ENCODE measurements around the gene PI4K2B.

Gene PI4K2B

DNA sequence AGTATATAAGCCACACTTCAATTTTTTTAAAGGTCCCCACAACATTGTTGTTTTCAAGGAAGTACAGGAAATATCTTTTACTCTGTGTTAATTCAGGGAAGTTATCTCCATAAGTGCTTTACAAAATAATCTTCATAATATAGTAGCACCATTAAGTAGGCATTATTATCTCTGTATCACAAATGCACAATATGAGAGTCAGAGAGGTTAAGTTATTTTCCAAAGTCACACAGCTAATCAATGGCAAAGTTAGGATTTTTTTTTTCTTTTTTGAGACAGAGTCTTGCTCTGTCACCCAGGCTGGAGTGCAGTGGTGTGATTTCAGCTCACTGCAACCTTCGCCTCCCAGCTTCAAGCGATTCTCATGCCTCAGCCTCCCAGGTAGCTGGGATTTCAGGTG, 35.1 kb upstream of the PI4K2B start:
- H3K4me3 ChIP-seq (replicated peaks; ENCODE audit: insufficient read depth, low read length) = no peak overlapping the region
- H3K27me3 ChIP-seq (ENCODE audit: insufficient read depth, poor library complexity, severe bottlenecking) = no peaks in the 10 kb centered on the region
- no peak for DNase-seq (ENCODE audit: low read depth in 1 of 2, low spot score in 1 of 2)
- H3K27ac ChIP-seq (replicated peaks) = no peak overlapping the region
- TF ChIP-seq POLR2AphosphoS5 (IDR thresholded peaks at IDR 0.05; ENCODE audit: low read depth) = no peak
- TF ChIP-seq SPI1 (IDR thresholded peaks at IDR 0.05; ENCODE audit: borderline replicate concordance, low read depth) = no peak
- TF ChIP-seq GABPA (IDR thresholded peaks at IDR 0.05; ENCODE audit: low read depth) = no peak
- TF ChIP-seq, protein P1, sequence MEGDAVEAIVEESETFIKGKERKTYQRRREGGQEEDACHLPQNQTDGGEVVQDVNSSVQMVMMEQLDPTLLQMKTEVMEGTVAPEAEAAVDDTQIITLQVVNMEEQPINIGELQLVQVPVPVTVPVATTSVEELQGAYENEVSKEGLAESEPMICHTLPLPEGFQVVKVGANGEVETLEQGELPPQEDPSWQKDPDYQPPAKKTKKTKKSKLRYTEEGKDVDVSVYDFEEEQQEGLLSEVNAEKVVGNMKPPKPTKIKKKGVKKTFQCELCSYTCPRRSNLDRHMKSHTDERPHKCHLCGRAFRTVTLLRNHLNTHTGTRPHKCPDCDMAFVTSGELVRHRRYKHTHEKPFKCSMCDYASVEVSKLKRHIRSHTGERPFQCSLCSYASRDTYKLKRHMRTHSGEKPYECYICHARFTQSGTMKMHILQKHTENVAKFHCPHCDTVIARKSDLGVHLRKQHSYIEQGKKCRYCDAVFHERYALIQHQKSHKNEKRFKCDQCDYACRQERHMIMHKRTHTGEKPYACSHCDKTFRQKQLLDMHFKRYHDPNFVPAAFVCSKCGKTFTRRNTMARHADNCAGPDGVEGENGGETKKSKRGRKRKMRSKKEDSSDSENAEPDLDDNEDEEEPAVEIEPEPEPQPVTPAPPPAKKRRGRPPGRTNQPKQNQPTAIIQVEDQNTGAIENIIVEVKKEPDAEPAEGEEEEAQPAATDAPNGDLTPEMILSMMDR (IDR thresholded peaks at IDR 0.05; ENCODE audit: insufficient read depth, low read length) = no peak
- TF ChIP-seq, protein P2, sequence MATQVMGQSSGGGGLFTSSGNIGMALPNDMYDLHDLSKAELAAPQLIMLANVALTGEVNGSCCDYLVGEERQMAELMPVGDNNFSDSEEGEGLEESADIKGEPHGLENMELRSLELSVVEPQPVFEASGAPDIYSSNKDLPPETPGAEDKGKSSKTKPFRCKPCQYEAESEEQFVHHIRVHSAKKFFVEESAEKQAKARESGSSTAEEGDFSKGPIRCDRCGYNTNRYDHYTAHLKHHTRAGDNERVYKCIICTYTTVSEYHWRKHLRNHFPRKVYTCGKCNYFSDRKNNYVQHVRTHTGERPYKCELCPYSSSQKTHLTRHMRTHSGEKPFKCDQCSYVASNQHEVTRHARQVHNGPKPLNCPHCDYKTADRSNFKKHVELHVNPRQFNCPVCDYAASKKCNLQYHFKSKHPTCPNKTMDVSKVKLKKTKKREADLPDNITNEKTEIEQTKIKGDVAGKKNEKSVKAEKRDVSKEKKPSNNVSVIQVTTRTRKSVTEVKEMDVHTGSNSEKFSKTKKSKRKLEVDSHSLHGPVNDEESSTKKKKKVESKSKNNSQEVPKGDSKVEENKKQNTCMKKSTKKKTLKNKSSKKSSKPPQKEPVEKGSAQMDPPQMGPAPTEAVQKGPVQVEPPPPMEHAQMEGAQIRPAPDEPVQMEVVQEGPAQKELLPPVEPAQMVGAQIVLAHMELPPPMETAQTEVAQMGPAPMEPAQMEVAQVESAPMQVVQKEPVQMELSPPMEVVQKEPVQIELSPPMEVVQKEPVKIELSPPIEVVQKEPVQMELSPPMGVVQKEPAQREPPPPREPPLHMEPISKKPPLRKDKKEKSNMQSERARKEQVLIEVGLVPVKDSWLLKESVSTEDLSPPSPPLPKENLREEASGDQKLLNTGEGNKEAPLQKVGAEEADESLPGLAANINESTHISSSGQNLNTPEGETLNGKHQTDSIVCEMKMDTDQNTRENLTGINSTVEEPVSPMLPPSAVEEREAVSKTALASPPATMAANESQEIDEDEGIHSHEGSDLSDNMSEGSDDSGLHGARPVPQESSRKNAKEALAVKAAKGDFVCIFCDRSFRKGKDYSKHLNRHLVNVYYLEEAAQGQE (IDR thresholded peaks at IDR 0.05; ENCODE audit: insufficient replicate concordance, low read depth) = no peak

DNA sequence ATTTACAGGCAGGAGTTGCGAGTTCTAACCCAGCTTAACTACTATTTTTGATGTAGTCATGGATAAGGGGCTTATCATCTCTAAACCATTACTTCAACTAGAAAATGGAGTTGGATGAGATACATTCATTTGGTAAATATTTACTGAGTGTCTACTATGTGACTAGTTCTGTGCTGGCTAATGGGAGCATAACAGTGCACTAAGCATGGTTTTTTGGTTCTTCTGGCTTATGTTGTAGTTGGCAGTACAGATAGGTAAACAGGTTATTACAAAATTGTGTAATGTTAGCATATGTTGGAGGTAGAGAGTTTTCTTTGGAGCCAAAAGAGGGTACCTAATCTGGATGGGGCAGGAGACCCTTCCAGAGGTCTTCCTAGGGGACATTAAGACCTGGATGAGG, 25.8 kb upstream of the PI4K2B start:
- H3K27ac ChIP-seq (replicated peaks) = no peak overlapping the region
- no peak overlapping the region for H3K4me3 ChIP-seq (replicated peaks; ENCODE audit: insufficient read depth, low read length)
- TF ChIP-seq POLR2AphosphoS5 (IDR thresholded peaks at IDR 0.05; ENCODE audit: low read depth) (no peak), SPI1 (IDR thresholded peaks at IDR 0.05; ENCODE audit: borderline replicate concordance, low read depth) (no peak), GABPA (IDR thresholded peaks at IDR 0.05; ENCODE audit: low read depth) (no peak)
- TF ChIP-seq, protein P1 (IDR thresholded peaks at IDR 0.05; ENCODE audit: insufficient read depth, low read length) = no peak
- TF ChIP-seq, protein P2 (IDR thresholded peaks at IDR 0.05; ENCODE audit: insufficient replicate concordance, low read depth) = no peak
- no peaks in the 10 kb centered on the region for H3K27me3 ChIP-seq (ENCODE audit: insufficient read depth, poor library complexity, severe bottlenecking)
- no peak for DNase-seq (ENCODE audit: low read depth in 1 of 2, low spot score in 1 of 2)

DNA sequence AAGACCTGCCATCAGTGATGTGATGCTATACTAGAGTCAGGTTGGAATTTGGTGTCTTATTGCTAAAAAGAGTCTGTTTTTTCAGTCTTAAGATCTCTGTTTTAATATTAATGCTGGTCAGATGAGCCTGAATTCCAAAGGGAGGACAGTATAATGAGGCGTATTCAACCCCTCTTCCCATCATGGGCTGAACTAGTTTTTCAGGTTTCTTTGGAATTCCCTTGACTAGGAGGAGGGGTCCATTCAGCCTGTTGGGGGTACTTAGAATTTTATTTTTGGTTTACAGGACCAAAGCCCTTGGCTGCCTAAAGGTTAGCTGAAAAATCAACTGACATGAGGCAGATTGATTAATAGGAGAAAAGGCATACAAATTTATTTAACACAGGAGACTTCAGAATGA, 24.1 kb upstream of the PI4K2B start:
- TF ChIP-seq POLR2AphosphoS5 (IDR thresholded peaks at IDR 0.05; ENCODE audit: low read depth) = no peak
- TF ChIP-seq, protein P1 (IDR thresholded peaks at IDR 0.05; ENCODE audit: insufficient read depth, low read length) = no peak
- TF ChIP-seq SPI1 (IDR thresholded peaks at IDR 0.05; ENCODE audit: borderline replicate concordance, low read depth) = no peak
- TF ChIP-seq GABPA (IDR thresholded peaks at IDR 0.05; ENCODE audit: low read depth) = no peak
- TF ChIP-seq, protein P2 (IDR thresholded peaks at IDR 0.05; ENCODE audit: insufficient replicate concordance, low read depth) = no peak
- no peak overlapping the region for H3K27ac ChIP-seq (replicated peaks)

More for the DNA sequence above, 24.1 kb upstream of the PI4K2B start:
- no peak for DNase-seq (ENCODE audit: low read depth in 1 of 2, low spot score in 1 of 2)
- Histone ChIP-seq H3K4me3 (replicated peaks; ENCODE audit: insufficient read depth, low read length) (no peak overlapping the region), H3K27me3 (ENCODE audit: insufficient read depth, poor library complexity, severe bottlenecking) (no peaks in the 10 kb centered on the region)

Measured in HL-60 (cell line).